ENCODE data around the gene CELA2B. TPM values are rescaled to one million over a fixed set of nuclear protein-coding genes. Genes with fewer than 3 reads are reported as not detected.

Gene CELA2B
- total and polyA plus RNA-seq, 10 of the 15 experiments (the other 5 are each of a cell fraction or from before 2014, with no cell fraction given): not detected

DNA sequence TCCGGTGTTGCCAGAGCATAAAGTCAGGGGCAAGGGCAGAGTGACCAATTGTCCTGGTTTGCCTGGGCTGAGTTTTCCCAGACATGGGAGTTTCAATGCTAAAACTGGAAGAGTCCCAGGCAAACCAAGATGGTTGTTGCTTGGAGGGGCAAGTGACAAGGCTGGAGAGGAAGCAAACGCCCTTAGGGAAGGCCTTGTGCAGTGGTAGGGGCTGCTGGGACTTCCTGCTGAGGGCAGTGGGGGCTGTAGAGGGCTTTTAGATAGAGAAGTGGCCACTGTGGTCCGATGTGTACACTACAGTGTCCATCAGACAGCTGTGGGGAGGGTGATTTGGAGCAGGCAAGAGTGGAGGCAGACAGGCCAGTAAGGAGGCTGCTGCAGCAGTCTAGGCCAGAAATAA, 26.3 kb upstream of the CELA2B start (continued):
- no peak for TF ChIP-seq ZNF592 (IDR thresholded peaks at IDR 0.05)
- TF ChIP-seq ATF2 (IDR thresholded peaks at IDR 0.05; ENCODE audit: low read length): no peak
- TF ChIP-seq BMI1 (IDR thresholded peaks at IDR 0.05; ENCODE audit: borderline replicate concordance): no peak
- no peak for TF ChIP-seq ESRRA (IDR thresholded peaks at IDR 0.05; ENCODE audit: low read length)
- no peak for TF ChIP-seq TAF1 (IDR thresholded peaks at IDR 0.05; ENCODE audit: borderline replicate concordance, low read depth, low read length)
- TF ChIP-seq CEBPB (IDR thresholded peaks at IDR 0.05; ENCODE audit: borderline replicate concordance in 1 of 2, low read depth in 2 of 2, low read length in 2 of 2): no peak

All from GM12878 (cell line).